AG04449 (cell line): Measurements from ENCODE around the gene CPNE2.

Experiments used
- CTCF ChIA-PET: fragments of 350-600 bp; formaldehyde crosslinking; extraction: SDS; loops from one replicate; lab custom pipeline; 2021; ENCODE audit warnings: antibody characterized with exemption; lab: Yijun Ruan, JAX
- POLR2A ChIA-PET: fragments of 400-600, 350-600 bp; formaldehyde crosslinking; extraction: SDS; loops from one replicate; lab custom pipeline; 2020; ENCODE audit warnings: antibody characterized with exemption, inconsistent platforms; lab: Yijun Ruan, JAX
- DNase-seq: peaks from one replicate; pipeline ENCODE4 v3.0.0-alpha.2; 2010; ENCODE audit warnings: low read depth, low spot score
- H3K4me3 ChIP-seq: 2 replicates; pipeline ENCODE4 v1.5.1; 2011; ENCODE audit warnings: low read depth, mild to moderate bottlenecking, control low read depth, low read length
- TF ChIP-seq, protein P1 (sequence below): IDR thresholded peaks from one replicate; pipeline ENCODE4 v1.5.1; 2011; ENCODE audit warnings: mild to moderate bottlenecking, moderate library complexity, low read length, control low read depth, inconsistent platforms; ENCODE audit not compliant: insufficient read depth; ENCODE audit errors: missing control alignments

The CPNE2 gene

GRCh38 chr16:57118461-57119084 lies 26.2 kb downstream of the CPNE2 start:
- TF ChIP-seq, protein P1, sequence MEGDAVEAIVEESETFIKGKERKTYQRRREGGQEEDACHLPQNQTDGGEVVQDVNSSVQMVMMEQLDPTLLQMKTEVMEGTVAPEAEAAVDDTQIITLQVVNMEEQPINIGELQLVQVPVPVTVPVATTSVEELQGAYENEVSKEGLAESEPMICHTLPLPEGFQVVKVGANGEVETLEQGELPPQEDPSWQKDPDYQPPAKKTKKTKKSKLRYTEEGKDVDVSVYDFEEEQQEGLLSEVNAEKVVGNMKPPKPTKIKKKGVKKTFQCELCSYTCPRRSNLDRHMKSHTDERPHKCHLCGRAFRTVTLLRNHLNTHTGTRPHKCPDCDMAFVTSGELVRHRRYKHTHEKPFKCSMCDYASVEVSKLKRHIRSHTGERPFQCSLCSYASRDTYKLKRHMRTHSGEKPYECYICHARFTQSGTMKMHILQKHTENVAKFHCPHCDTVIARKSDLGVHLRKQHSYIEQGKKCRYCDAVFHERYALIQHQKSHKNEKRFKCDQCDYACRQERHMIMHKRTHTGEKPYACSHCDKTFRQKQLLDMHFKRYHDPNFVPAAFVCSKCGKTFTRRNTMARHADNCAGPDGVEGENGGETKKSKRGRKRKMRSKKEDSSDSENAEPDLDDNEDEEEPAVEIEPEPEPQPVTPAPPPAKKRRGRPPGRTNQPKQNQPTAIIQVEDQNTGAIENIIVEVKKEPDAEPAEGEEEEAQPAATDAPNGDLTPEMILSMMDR: no peak
- POLR2A ChIA-PET: interaction anchor here (0.9 kb wide), 1 partner anchor 26 kb away, joined by 3 read pairs; the partner anchor contains the start of gene CPNE2
- H3K4me3 ChIP-seq: no peak overlapping the region
- no peak for DNase-seq
- CTCF ChIA-PET: interaction anchor here (1.2 to 1.3 kb wide), 2 partner anchors 17 to 26 kb away, joined by 4 to 5 read pairs; partner anchors contain the start of gene CPNE2

DNA sequence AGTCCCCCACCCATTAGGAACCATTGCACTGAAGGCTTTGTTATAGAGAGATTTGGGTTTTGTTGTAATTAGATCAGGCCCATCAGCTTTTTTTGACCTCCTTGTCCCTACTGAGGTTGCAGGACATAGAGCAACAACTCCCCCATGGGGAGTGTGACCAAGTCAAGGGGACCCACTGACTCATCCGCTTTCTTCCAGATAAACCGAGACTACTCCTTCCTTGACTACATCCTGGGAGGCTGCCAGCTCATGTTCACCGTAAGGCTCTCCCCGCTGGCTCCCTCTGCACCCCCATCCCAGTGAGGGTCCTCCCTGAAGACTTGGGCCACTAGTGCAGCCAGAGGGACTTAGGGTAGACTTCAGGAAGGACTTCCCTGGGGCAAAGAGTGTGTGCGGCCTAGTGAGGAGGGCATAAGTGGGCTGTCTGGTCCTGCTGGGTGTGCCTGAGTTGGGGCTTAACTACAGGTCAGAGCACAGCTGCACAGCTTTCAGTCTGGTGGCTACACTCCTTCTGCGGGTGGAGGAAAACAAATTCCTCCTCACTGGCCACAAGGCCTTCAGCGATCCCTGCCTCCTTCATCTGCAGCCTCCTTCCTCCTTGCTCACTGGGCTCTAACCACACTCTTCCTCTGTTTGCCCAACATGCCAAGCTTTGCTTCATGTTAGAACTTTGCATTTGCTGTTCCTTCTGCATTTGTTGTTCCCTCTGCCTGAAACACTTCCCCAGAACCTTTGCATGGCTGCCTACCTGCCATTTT lies 31.0 kb downstream of the CPNE2 start:
- TF ChIP-seq, protein P1: no peak
- DNase-seq: no peak
- CTCF ChIA-PET: interaction anchor here (0.7 to 0.8 kb wide), 2 partner anchors 19 to 39 kb away, joined by 3 read pairs; no protein-coding TSS in a partner anchor
- no peak overlapping the region for H3K4me3 ChIP-seq
- POLR2A ChIA-PET: no interaction called here

DNA sequence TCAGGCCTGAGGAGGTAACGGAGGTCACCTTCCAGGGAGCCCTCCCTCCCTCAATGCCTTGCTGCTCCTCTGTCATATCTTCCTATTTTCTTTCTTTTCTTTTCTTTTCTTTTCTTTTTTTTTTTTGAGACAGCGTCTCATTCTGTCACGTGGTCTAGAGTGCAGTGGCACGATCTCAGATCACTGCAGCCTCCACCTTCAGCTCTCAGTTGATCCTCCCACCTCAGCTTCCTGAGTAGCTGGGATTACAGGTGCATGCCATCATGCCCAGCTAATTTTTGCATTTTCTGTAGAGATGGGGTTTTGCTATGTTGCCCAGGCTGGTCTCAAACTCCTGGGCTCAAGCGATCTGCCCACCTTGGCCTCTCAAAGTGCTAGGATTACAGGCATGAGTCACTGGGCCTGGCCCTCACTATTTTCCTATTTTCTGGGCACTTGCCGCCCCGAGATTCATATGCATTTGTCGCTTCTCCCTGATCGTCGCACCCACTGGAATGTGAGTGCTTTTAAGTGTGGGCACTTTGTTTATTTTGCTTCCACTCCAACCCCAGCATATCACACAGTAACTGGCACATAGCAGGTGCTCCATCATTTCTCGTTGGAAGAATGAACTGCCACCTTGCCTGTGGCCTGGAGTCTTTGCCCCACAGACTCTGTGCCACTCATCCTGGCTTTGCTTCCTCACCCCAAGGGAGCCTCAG lies 31.7 kb downstream of the CPNE2 start:
- no peak overlapping the region for H3K4me3 ChIP-seq
- TF ChIP-seq, protein P1: no peak
- ChIA-PET POLR2A (no interaction called here), CTCF (no interaction called here)
- DNase-seq: no peak

DNA sequence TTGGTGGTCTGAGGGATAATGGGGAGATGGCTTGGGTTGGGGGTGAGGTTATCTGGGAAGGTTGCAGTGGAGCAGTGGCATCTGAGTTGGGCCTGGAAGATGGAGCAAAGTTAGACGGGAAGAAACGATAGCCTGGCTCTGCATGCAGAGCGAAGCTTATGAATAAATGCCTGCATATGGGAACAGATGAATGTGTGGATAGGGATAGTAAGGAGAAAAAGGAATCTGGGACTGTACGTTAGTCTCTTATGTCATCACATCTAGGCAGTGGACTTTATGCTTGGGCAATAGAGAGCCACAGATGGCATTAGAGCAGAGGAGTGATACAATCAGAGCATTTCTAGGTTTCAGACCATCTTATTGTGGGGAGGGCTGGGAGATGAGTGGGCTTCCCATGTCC lies 33.0 kb downstream of the CPNE2 start:
- TF ChIP-seq, protein P1: no peak
- H3K4me3 ChIP-seq: no peak overlapping the region
- no peak for DNase-seq
- CTCF ChIA-PET: no interaction called here
- POLR2A ChIA-PET: no interaction called here

- DNase-seq: no peak
- POLR2A ChIA-PET: no interaction called here
- H3K4me3 ChIP-seq: no peak overlapping the region
- TF ChIP-seq, protein P1: no peak
- CTCF ChIA-PET: interaction anchor here (1.0 to 3.4 kb wide), 2 partner anchors 11 to 33 kb away, joined by 3 to 8 read pairs; partner anchors contain the start of gene CPNE2
These were observed 33.6 kb downstream of the CPNE2 start for GRCh38 chr16:57125969-57126368.
